ENCODE data around the gene ARHGEF7.

DNA sequence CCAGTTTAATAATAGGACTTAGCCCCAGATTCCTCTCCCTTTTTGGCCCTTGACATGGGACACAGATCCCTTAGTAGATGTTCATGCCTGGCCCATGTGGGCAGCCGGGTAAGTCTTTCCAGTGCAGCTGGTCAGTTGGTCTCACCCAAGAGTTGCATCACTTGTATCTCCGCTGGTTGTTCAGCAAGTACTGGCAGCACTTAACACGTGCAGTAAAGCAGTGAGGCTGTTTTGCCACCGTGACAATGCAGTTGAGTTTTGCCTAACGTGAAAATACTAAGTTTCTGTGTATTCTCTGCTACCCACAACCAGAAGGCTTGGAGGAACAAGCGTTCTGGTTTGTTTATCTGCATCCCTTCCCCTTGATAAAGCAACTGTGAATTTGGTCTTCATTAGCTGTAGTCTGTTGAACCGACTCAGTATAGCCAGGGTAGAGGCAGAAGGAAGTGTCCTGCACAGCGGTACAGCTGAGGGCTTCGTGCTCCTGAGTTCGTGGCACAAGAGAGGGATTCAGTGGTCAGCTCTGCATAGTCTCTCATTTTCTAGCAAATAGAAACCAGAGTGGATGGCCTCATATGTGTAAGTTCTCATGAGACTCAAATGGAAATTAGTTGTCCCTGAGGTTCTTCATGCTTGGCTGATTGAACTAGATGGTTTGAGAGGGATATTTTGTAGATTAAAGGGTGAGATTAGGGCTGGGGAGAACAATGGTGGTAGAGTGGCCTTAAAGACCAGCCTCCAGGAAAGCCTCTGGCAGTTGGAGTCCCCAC is 50.3 kb downstream of the ARHGEF7 start:
- no peak for TF ChIP-seq POLR2A (IDR thresholded peaks at IDR 0.05; ENCODE audit: borderline replicate concordance, extremely low read depth, insufficient read depth, insufficient read length)
- no peak for TF ChIP-seq EGR1 (IDR thresholded peaks at IDR 0.05; ENCODE audit: low read depth)
- TF ChIP-seq CTCF (IDR thresholded peaks at IDR 0.05 in 2 of 3, conservative IDR thresholded peaks at IDR 0.05 in 1 of 3; ENCODE audit: borderline replicate concordance in 1 of 3, insufficient read depth in 1 of 3, low read depth in 2 of 3, low read length in 2 of 3) = no peak
- TF ChIP-seq REST (IDR thresholded peaks at IDR 0.05; ENCODE audit: low read depth) = no peak
- TF ChIP-seq RAD21 (IDR thresholded peaks at IDR 0.05; ENCODE audit: low read depth) = no peak
- TF ChIP-seq JUND (IDR thresholded peaks at IDR 0.05) = no peak
- TF ChIP-seq ZFX (IDR thresholded peaks at IDR 0.05) = no peak
- no peak for TF ChIP-seq POLR2AphosphoS5 (IDR thresholded peaks at IDR 0.05; ENCODE audit: low read depth, low read length)
- TF ChIP-seq ZBTB33 (IDR thresholded peaks at IDR 0.05; ENCODE audit: extremely low read depth, insufficient replicate concordance, low read length) = no peak
- no peak for TF ChIP-seq FOSL1 (IDR thresholded peaks at IDR 0.05; ENCODE audit: low read depth)
- no peak for TF ChIP-seq EZH2 (IDR thresholded peaks at IDR 0.05)
- TF ChIP-seq YY1 (IDR thresholded peaks at IDR 0.05; ENCODE audit: extremely low read depth, insufficient replicate concordance, low read depth, low read length) = no peak
- TF ChIP-seq MAX (IDR thresholded peaks at IDR 0.05) = no peak
